HepG2 (cell line): ENCODE measurements around the gene C16orf89. TPM values are rescaled to one million over a fixed set of nuclear protein-coding genes. Genes with fewer than 3 reads are reported as not detected.

ENCODE experiments used
- ARHGAP35 ChIP-seq: sonication (generic); formaldehyde crosslinking; IDR thresholded peaks from 2 replicates; pipeline ENCODE4 v1.9.0; 2022; ENCODE audit warnings: mild to moderate bottlenecking, inconsistent platforms, moderate library complexity, missing genetic modification reagents, borderline replicate concordance
- FIP1L1 ChIP-seq: fragments of 200-400 bp; formaldehyde crosslinking; IDR thresholded peaks from 2 replicates; pipeline ENCODE4 v1.6.1; 2018; ENCODE audit warnings: low read depth, mild to moderate bottlenecking, low read length, moderate library complexity, borderline replicate concordance; ENCODE audit not compliant: insufficient read depth
- FLYWCH1 ChIP-seq: sonication (generic); formaldehyde crosslinking; IDR thresholded peaks from 2 replicates; pipeline ENCODE4 v1.8.1; 2023; ENCODE audit warnings: mild to moderate bottlenecking, missing genetic modification reagents
- GPN1 ChIP-seq: sonication (generic); formaldehyde crosslinking; IDR thresholded peaks from 2 replicates; pipeline ENCODE4 v1.5.1; 2020; ENCODE audit warnings: missing genetic modification reagents, borderline replicate concordance
- KDM3A ChIP-seq: IDR thresholded peaks from 2 replicates; pipeline ENCODE4 v1.6.1; 2018; ENCODE audit warnings: low read depth, missing compliant biosample characterization
- KLF6 ChIP-seq: IDR thresholded peaks from 2 replicates; pipeline ENCODE4 v1.8.0; 2016; ENCODE audit warnings: missing biosample characterization, missing genetic modification reagents
- MAFG ChIP-seq: sonication (generic); formaldehyde crosslinking; IDR thresholded peaks from 2 replicates; pipeline ENCODE4 v1.5.1; 2020; ENCODE audit warnings: mild to moderate bottlenecking, missing genetic modification reagents
- NCOR1 ChIP-seq: fragments of 200-600 bp; sonication (generic); IDR thresholded peaks from 2 replicates; pipeline ENCODE4 v1.7.0; 2017; ENCODE audit warnings: antibody characterized with exemption, low read length, borderline replicate concordance
- PITX1 ChIP-seq: sonication (generic); formaldehyde crosslinking; IDR thresholded peaks from 2 replicates; pipeline ENCODE4 v1.5.1; 2020; ENCODE audit warnings: mild to moderate bottlenecking, missing genetic modification reagents
- SCMH1 ChIP-seq: sonication (generic); formaldehyde crosslinking; IDR thresholded peaks from 2 replicates; pipeline ENCODE4 v1.9.0; 2021; ENCODE audit warnings: missing genetic modification reagents, mild to moderate bottlenecking, borderline replicate concordance
- SOX13 ChIP-seq, 3 experiments: fragments of 450-650 bp in 1 of 3; sonication (generic) in 1 of 3; formaldehyde crosslinking in 1 of 3; IDR thresholded peaks in 2 of 3; conservative IDR thresholded peaks in 1 of 3; 2 replicates each; pipeline versions ENCODE4 v1.5.0 to v1.6.1; 2016 to 2020; ENCODE audit warnings: antibody characterized with exemption in 1 of 3, mild to moderate bottlenecking in 1 of 3, missing compliant biosample characterization in 1 of 3, missing genetic modification reagents in 1 of 3, moderate library complexity in 1 of 3
- SOX6 ChIP-seq, 2 experiments: fragments of 450-650 bp in 1 of 2; sonication (generic) in 1 of 2; formaldehyde crosslinking in 1 of 2; IDR thresholded peaks; 2 replicates each; pipeline versions ENCODE4 v1.4.0 to v1.6.1; 2017 to 2020; ENCODE audit warnings: antibody characterized with exemption in 1 of 2, mild to moderate bottlenecking in 1 of 2, missing genetic modification reagents in 1 of 2
- SPEN ChIP-seq: sonication (generic); formaldehyde crosslinking; IDR thresholded peaks from 2 replicates; pipeline ENCODE4 v1.5.1; 2020; ENCODE audit warnings: low read depth, mild to moderate bottlenecking, missing genetic modification reagents
- TBX3 ChIP-seq: fragments of 450-650 bp; IDR thresholded peaks from 2 replicates; pipeline ENCODE4 v1.6.1; 2017; ENCODE audit warnings: antibody characterized with exemption, mild to moderate bottlenecking, inconsistent platforms, borderline replicate concordance
- ZFP36 ChIP-seq: fragments of 150-350 bp; IDR thresholded peaks from 2 replicates; pipeline ENCODE4 v1.6.1; 2018; ENCODE audit warnings: borderline replicate concordance, low read length, low read depth; ENCODE audit not compliant: partially characterized antibody
- ZNF333 ChIP-seq: sonication (generic); formaldehyde crosslinking; IDR thresholded peaks from 2 replicates; pipeline ENCODE4 v1.4.0; 2020; ENCODE audit warnings: mild to moderate bottlenecking, missing genetic modification reagents, borderline replicate concordance
- ZNF343 ChIP-seq: sonication (generic); formaldehyde crosslinking; IDR thresholded peaks from 2 replicates; pipeline ENCODE4 v1.4.0; 2020; ENCODE audit warnings: mild to moderate bottlenecking, missing genetic modification reagents
- ZNF558 ChIP-seq: sonication (generic); formaldehyde crosslinking; IDR thresholded peaks from 2 replicates; pipeline ENCODE4 v1.9.0; 2022; ENCODE audit warnings: mild to moderate bottlenecking, missing genetic modification reagents, borderline replicate concordance
- ZNF737 ChIP-seq: sonication (generic); formaldehyde crosslinking; IDR thresholded peaks from 2 replicates; pipeline ENCODE4 v1.5.0; 2020; ENCODE audit warnings: missing genetic modification reagents, mild to moderate bottlenecking, borderline replicate concordance
- polyA plus RNA-seq, 8 experiments: library from polyadenylated mRNA; depleted of rRNA in 3 of 8; stranded (reverse) in 7 of 8; unstranded in 1 of 8; fragments of >200 nt; fragmentation: Illumina TruSeq in 4 of 8; extraction: Trizol in 4 of 8; gene quantifications; 2 replicates each; pipeline versions ENCODE4 v1.2.1 to v1.2.3, GENCODE V29; 2011 to 2016; ENCODE audit warnings: low read depth in 4 of 8, missing spikeins in 1 of 8, mixed read lengths in 1 of 8; ENCODE audit not compliant: insufficient read depth in 1 of 8
- total RNA-seq, 5 experiments: library from RNA; depleted of rRNA; stranded (reverse); fragments of >200 nt; fragmentation: Illumina TruSeq; extraction: Trizol; gene quantifications; 2 replicates each; pipeline ENCODE4 v1.2.3, GENCODE V29; 2016; ENCODE audit warnings: low read depth in 1 of 5
- TF ChIP-seq, protein P1 (sequence below): sonication (generic); formaldehyde crosslinking; IDR thresholded peaks from 2 replicates; pipeline ENCODE4 v1.8.0; 2022; ENCODE audit warnings: missing genetic modification reagents, mild to moderate bottlenecking, moderate library complexity, borderline replicate concordance
- TF ChIP-seq, protein P2 (sequence below): sonication (generic); formaldehyde crosslinking; conservative IDR thresholded peaks from 2 replicates; pipeline ENCODE4 v1.5.0; 2020; ENCODE audit warnings: missing genetic modification reagents
- TF ChIP-seq, protein P3 (sequence below): fragments of 450-650 bp; IDR thresholded peaks from 2 replicates; pipeline ENCODE4 v1.6.1; 2017

The C16orf89 gene
- total and polyA plus RNA-seq, 2 of the 13 experiments (the other 11 are each of a cell fraction or from before 2014, with no cell fraction given) = 1.9 to 3.4 TPM

DNA sequence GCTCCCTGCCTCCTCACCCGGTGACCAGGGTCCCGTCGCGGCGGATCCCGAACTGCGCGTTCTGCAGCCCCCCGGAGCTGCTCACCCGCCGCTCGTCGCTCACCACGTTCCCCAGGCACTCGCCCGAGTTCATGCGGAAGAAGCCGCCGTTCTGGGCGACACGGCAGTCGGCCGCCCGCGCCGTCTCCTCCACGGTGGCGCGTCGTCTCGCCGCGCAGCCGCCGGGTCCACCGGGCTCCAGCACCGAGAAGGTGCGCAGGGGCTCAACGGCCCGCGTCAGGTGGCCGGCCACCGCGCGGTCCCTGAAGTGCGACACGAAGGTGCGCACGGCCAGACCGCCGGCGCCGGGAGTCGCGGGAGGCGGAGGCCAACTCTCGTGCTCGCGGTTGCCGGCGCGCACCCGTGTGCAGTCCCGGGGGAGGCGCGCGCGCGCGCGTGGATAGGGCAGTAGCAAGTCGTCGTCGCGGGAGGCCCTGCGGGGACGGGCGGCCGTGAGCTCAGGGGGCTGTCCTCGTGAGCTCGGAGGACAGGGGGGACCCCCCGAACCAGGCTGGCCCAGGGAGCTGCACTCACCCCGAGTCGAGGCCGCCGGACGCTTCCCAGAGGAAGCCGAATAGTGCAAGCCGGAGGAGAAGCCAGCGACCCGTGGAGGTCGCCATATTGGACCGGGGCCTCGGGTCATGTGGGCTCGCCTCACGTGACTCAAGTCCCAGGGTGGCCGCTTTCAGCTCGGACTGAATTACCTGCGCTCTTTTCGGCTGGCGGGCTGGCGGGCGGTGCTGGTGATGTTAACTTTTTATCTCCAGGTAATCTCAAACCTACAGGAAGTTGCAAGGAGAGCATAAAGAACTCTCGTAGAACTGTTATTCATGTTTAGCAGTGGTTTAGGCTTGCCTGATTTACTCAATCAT, 32.2 kb downstream of the C16orf89 start, which contains the start of gene NAGPA (continued):
- TF ChIP-seq ZNF333 = peak; percentile 88; the same call in 1 of the 2 replicates
- no peak for TF ChIP-seq GPN1 (CRISPR knock-in tag)
- TF ChIP-seq SPEN = peak; percentile 94
- TF ChIP-seq SCMH1 (CRISPR knock-in tag) = no peak
- 0 out of 2 replicates have a peak, but pooled peaks have one; percentile 36 for TF ChIP-seq ZNF737 (CRISPR knock-in tag)
- TF ChIP-seq, protein P1, sequence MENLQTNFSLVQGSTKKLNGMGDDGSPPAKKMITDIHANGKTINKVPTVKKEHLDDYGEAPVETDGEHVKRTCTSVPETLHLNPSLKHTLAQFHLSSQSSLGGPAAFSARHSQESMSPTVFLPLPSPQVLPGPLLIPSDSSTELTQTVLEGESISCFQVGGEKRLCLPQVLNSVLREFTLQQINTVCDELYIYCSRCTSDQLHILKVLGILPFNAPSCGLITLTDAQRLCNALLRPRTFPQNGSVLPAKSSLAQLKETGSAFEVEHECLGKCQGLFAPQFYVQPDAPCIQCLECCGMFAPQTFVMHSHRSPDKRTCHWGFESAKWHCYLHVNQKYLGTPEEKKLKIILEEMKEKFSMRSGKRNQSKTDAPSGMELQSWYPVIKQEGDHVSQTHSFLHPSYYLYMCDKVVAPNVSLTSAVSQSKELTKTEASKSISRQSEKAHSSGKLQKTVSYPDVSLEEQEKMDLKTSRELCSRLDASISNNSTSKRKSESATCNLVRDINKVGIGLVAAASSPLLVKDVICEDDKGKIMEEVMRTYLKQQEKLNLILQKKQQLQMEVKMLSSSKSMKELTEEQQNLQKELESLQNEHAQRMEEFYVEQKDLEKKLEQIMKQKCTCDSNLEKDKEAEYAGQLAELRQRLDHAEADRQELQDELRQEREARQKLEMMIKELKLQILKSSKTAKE (CRISPR knock-in tag) = peak; percentile 49; the same call in 1 of the 2 replicates
- peak; percentile 76; the same call in 1 of the 2 replicates for TF ChIP-seq KDM3A (CRISPR knock-in tag)
- TF ChIP-seq NCOR1 = no peak
- peak; percentile 88 for TF ChIP-seq PITX1 (CRISPR knock-in tag)
- TF ChIP-seq ZFP36 = no peak
- no peak for TF ChIP-seq MAFG (CRISPR knock-in tag)
- no peak for TF ChIP-seq SOX6 (IDR thresholded peaks at IDR 0.05)
- TF ChIP-seq SOX6 (CRISPR knock-in tag; IDR thresholded peaks at IDR 0.05) = peak; percentile 80
- peak; percentile 85; the same call in 1 of the 2 replicates for TF ChIP-seq ZNF558
- TF ChIP-seq, protein P2, sequence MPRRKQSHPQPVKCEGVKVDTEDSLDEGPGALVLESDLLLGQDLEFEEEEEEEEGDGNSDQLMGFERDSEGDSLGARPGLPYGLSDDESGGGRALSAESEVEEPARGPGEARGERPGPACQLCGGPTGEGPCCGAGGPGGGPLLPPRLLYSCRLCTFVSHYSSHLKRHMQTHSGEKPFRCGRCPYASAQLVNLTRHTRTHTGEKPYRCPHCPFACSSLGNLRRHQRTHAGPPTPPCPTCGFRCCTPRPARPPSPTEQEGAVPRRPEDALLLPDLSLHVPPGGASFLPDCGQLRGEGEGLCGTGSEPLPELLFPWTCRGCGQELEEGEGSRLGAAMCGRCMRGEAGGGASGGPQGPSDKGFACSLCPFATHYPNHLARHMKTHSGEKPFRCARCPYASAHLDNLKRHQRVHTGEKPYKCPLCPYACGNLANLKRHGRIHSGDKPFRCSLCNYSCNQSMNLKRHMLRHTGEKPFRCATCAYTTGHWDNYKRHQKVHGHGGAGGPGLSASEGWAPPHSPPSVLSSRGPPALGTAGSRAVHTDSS (CRISPR knock-in tag) = peak; percentile 81; the same call in 1 of the 2 replicates
- no peak for TF ChIP-seq FIP1L1
- TF ChIP-seq, protein P3, sequence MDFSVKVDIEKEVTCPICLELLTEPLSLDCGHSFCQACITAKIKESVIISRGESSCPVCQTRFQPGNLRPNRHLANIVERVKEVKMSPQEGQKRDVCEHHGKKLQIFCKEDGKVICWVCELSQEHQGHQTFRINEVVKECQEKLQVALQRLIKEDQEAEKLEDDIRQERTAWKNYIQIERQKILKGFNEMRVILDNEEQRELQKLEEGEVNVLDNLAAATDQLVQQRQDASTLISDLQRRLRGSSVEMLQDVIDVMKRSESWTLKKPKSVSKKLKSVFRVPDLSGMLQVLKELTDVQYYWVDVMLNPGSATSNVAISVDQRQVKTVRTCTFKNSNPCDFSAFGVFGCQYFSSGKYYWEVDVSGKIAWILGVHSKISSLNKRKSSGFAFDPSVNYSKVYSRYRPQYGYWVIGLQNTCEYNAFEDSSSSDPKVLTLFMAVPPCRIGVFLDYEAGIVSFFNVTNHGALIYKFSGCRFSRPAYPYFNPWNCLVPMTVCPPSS = no peak
- TF ChIP-seq ARHGAP35 (CRISPR knock-in tag) = peak; percentile 83; the same call in 1 of the 2 replicates
- peak; percentile 26; the same call in 1 of the 2 replicates for TF ChIP-seq SOX13 (IDR thresholded peaks at IDR 0.05)
- TF ChIP-seq SOX13 (CRISPR knock-in tag; conservative IDR thresholded peaks at IDR 0.05 in 1 of 2, IDR thresholded peaks at IDR 0.05 in 1 of 2) = peak in 1 of 2 experiments; percentile 66; a peak in 2 of 4 replicates
- peak; percentile 57; the same call in 1 of the 2 replicates for TF ChIP-seq ZNF343 (CRISPR knock-in tag)
- peak; percentile 95; the same call in 1 of the 2 replicates for TF ChIP-seq KLF6 (CRISPR knock-in tag)
- TF ChIP-seq FLYWCH1 (CRISPR knock-in tag) = 0 out of 2 replicates have a peak, but pooled peaks have one; percentile 65
- no peak for TF ChIP-seq TBX3
